ENCODE results near the gene SNF8. TPM values are rescaled to one million over a fixed set of nuclear protein-coding genes. Genes with fewer than 3 reads are reported as not detected.
A peak's percentile ranks its signal among the peaks of the same experiment; 100 is the strongest.

The SNF8 gene
- total and polyA plus RNA-seq, 9 of the 15 experiments (the other 6 are each of a cell fraction or from before 2014, with no cell fraction given): 6.9 to 149 (median 117) TPM

DNA sequence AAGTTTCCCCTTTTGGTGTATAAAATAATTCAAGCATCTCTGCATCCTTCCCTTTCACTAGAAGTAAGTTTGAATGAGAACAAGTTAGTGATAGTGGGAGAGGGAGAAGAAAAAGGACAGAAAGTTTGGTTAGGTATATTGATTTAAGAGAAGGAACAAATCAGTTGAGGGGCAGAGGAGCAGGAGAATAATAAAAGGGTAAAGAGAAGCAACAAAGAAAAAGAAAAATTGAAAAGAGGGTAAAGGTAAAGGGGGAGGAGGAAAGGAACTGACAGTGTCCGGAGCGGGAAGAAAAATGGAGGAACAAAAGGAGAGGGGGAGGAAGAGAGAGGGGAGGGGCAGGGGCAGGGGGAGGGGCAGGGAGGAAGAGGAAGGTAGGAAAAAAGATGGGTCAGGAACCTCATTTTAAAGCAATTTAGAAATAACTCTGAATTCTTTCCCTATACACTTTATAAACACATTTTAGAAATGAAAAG, 46.3 kb upstream of the SNF8 start:
- peak; percentile 41 to 69 (median 54) for DNase-seq (ENCODE audit: extremely low read depth in 1 of 4, low spot score in 3 of 4)
- Histone ChIP-seq H3K4me3 (no peak overlapping the region), H3K9me1 (ENCODE audit: control insufficient read depth, insufficient read depth, low read length) (no peaks in the 10 kb centered on the region), H4K20me1 (replicated peaks; ENCODE audit: control insufficient read depth, insufficient read depth, low read length) (no peaks in the 10 kb centered on the region), H3K27ac (ENCODE audit: extremely low read depth, low read depth, low read length) (peak overlapping the region; percentile 80; the same call in 2 of the 3 replicates), H3K9ac (ENCODE audit: insufficient read depth in 1 of 2, low read depth in 2 of 2, low read length in 2 of 2) (peak overlapping the region in 1 of 2 experiments; percentile 60; a peak in 2 of 4 replicates), H3K9me3 (replicated peaks; ENCODE audit: control insufficient read depth, insufficient read depth, low read depth, low read length) (no peaks in the 10 kb centered on the region), H3K79me2 (ENCODE audit: control insufficient read depth, insufficient read depth, low read length) (peaks cover 26% of the 10 kb centered on the region), H3K27me3 (ENCODE audit: control insufficient read depth in 2 of 2, insufficient read depth in 2 of 2, low read length in 2 of 2) (no peaks in the 10 kb centered on the region), H2AFZ (ENCODE audit: low read depth, low read length) (peak overlapping the region; percentile 92), H3K4me2 (ENCODE audit: insufficient read depth, low read length) (peak overlapping the region; percentile 39; the same call in 1 of the 2 replicates), H3K4me1 (replicated peaks in 1 of 2; ENCODE audit: control insufficient read depth in 2 of 2, insufficient read depth in 2 of 2, low read length in 2 of 2) (peaks cover 3 to 9% of the 10 kb centered on the region in 2 experiments; a peak in 4 of 5 replicates), H3K36me3 (ENCODE audit: control insufficient read depth, insufficient read depth, low read length) (no peaks in the 10 kb centered on the region)
- peak; percentile 55 for FAIRE-seq
- intact Hi-C loops (cut with micrococcal nuclease) (no loop called here), in situ Hi-C loops (cut with MboI) (no loop called here)
- ChIA-PET POLR2A (no interaction called here), CTCF (ENCODE audit: low intra/inter-chr PET ratio) (no interaction called here)
- 17% methylated on average over 1 of the region's 2 CpGs for WGBS (ENCODE audit: insufficient coverage, low coverage, missing lambda C conversion rate)
- no TSS peak for BruUV-seq (replicated peaks)
- ATAC-seq: no peak
- no peak for TF ChIP-seq EZH2 (IDR thresholded peaks at IDR 0.05; ENCODE audit: borderline replicate concordance, low read depth, low read length)
- no peak for TF ChIP-seq POLR3A (IDR thresholded peaks at IDR 0.05; ENCODE audit: borderline replicate concordance, extremely low read depth, insufficient read depth, insufficient read length)
- TF ChIP-seq SFPQ (IDR thresholded peaks at IDR 0.05; ENCODE audit: low read depth, low read length): no peak
- peak; percentile 85; the same call in 1 of the 2 replicates for TF ChIP-seq DNMT1 (IDR thresholded peaks at IDR 0.05)
- no peak for TF ChIP-seq GTF2F1 (IDR thresholded peaks at IDR 0.05; ENCODE audit: low read depth, low read length)
- TF ChIP-seq HDAC8 (tag; IDR thresholded peaks at IDR 0.05): no peak
- TF ChIP-seq ZNF609 (CRISPR knock-in tag; IDR thresholded peaks at IDR 0.05; ENCODE audit: borderline replicate concordance): no peak
- no peak for TF ChIP-seq TFAM (CRISPR knock-in tag; conservative IDR thresholded peaks at IDR 0.05)
- TF ChIP-seq HNRNPL (IDR thresholded peaks at IDR 0.05; ENCODE audit: low read depth, low read length): no peak
- TF ChIP-seq ZNF12 (CRISPR knock-in tag; IDR thresholded peaks at IDR 0.05): no peak
- TF ChIP-seq, protein P1, sequence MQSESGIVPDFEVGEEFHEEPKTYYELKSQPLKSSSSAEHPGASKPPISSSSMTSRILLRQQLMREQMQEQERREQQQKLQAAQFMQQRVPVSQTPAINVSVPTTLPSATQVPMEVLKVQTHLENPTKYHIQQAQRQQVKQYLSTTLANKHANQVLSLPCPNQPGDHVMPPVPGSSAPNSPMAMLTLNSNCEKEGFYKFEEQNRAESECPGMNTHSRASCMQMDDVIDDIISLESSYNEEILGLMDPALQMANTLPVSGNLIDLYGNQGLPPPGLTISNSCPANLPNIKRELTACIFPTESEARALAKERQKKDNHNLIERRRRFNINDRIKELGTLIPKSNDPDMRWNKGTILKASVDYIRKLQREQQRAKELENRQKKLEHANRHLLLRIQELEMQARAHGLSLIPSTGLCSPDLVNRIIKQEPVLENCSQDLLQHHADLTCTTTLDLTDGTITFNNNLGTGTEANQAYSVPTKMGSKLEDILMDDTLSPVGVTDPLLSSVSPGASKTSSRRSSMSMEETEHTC (IDR thresholded peaks at IDR 0.05): no peak
- no peak for TF ChIP-seq RBM25 (IDR thresholded peaks at IDR 0.05; ENCODE audit: low read depth, low read length, severe bottlenecking)
- no peak for TF ChIP-seq NCOA6 (IDR thresholded peaks at IDR 0.05)
